ACHN (cell line): Measurements from ENCODE around the gene SPINK13.
"Not testable (repeated sequence)": the region's sequence is repeated elsewhere in the genome, so short reads cannot be mapped to it uniquely, and the experiment has no call there.

ENCODE experiments used
- DNase-seq: peaks from one replicate; pipeline ENCODE4 v3.0.0-alpha.2; 2015
- in situ Hi-C: cut with HindIII; loops from 2 replicates; pipeline ENCODE4 v1.10.0; 2017; ENCODE audit warnings: low sequenced_read_pairs, low pct_ligation_motif_present, low pct_unique_long_range_greater_than_20kb

The SPINK13 gene

GRCh38 chr5:148309019-148309418 lies 40.4 kb downstream of the SPINK13 start:
- in situ Hi-C loops = no loop called here
- no peak for DNase-seq

GRCh38 chr5:148309746-148310145 lies 41.2 kb downstream of the SPINK13 start:
- in situ Hi-C loops = no loop called here
- DNase-seq = no peak

GRCh38 chr5:148311484-148311883 lies 42.9 kb downstream of the SPINK13 start:
- DNase-seq = no peak
- in situ Hi-C loops = no loop called here

- in situ Hi-C loops = no loop called here
- DNase-seq = no peak
Measured at GRCh38 chr5:148312153-148312552, 43.6 kb downstream of the SPINK13 start, which contains the start of gene SPINK7. Gene SPINK7 (plus strand): TSS chr5:148312423. CDS start chr5:148312484, 61 bp downstream.

GRCh38 chr5:148314187-148314586 lies 45.6 kb downstream of the SPINK13 start:
- in situ Hi-C loops = no loop called here
- DNase-seq = no peak

- DNase-seq = no peak
- in situ Hi-C loops = no loop called here
Measured at GRCh38 chr5:148314731-148315130, 46.1 kb downstream of the SPINK13 start.

- in situ Hi-C loops = not testable (repeated sequence)
Measured at GRCh38 chr5:148320011-148320963, 51.7 kb downstream of the SPINK13 start.

GRCh38 chr5:148333262-148333849 lies 64.8 kb downstream of the SPINK13 start:
- no peak for DNase-seq
- in situ Hi-C loops = no loop called here

More at GRCh38 chr5:148320011-148320963, 51.7 kb downstream of the SPINK13 start:
- not testable (repeated sequence) for DNase-seq

GRCh38 chr5:148335259-148335658 lies 66.7 kb downstream of the SPINK13 start, which contains the start of gene SPINK9:
Gene SPINK9 (plus strand): TSS chr5:148335559. CDS start chr5:148335614, 55 bp downstream.
- no peak for DNase-seq

More at GRCh38 chr5:148335259-148335658, 66.7 kb downstream of the SPINK13 start, which contains the start of gene SPINK9:
- in situ Hi-C loops = no loop called here
